HepG2 (cell line): ENCODE results near the gene CALN1. TPM values are rescaled to one million over a fixed set of nuclear protein-coding genes. Genes with fewer than 3 reads are reported as not detected.

Experiments used
- ATAC-seq: fragments of 200-7000 bp; cut with Tn5 transposase; 3 replicates; pipeline ENCODE4 v1.9.1; 2020; ENCODE audit warnings: mild to moderate bottlenecking, moderate library complexity
- BruUV-seq: library from RNA; stranded (reverse); fragments of 400-500 nt; replicated peaks from 2 replicates; lab custom pipeline; 2021; lab: Mats Ljungman, UMichigan
- CTCF ChIA-PET: fragments of 300-600 bp; formaldehyde crosslinking; extraction: SDS; loops from one replicate; lab custom pipeline; 2021; ENCODE audit warnings: low total read pairs, inconsistent platforms, low intra/inter-chr PET ratio; lab: Yijun Ruan, JAX
- POLR2A ChIA-PET: fragments of 350-600 bp; sonication (Branson Sonifier 250); formaldehyde crosslinking; loops from one replicate; lab custom pipeline; 2020; ENCODE audit warnings: antibody characterized with exemption, inconsistent platforms; lab: Yijun Ruan, JAX
- DNase-seq: peaks from one replicate; pipeline ENCODE4 v3.0.0-alpha.2; 2015; ENCODE audit warnings: low spot score
- FAIRE-seq: peaks from 3 replicates; lab custom pipeline; 2011; peaks lifted over from hg19 to GRCh38; lab: Jason Lieb, UNC
- H2AFZ ChIP-seq: one replicate; pipeline ENCODE4 v1.6.1; 2011; ENCODE audit warnings: low read length, inconsistent platforms
- H3K27ac ChIP-seq: fragments of 300-600 bp; 3 replicates; pipeline ENCODE4 v1.8.0; 2011; ENCODE audit warnings: mixed run types, mild to moderate bottlenecking, mixed read lengths, low read length, inconsistent platforms; ENCODE audit not compliant: insufficient read depth; ENCODE audit errors: extremely low read length
- H3K27me3 ChIP-seq, 2 experiments: fragments of 200-600 bp in 1 of 2; 2 replicates in 1 of 2; 3 replicates in 1 of 2; pipeline versions ENCODE4 v1.6.0 to v1.8.0; 2011; ENCODE audit warnings: low read length in 2 of 2, mild to moderate bottlenecking in 2 of 2, moderate library complexity in 2 of 2, inconsistent platforms in 1 of 2; ENCODE audit not compliant: insufficient read depth in 2 of 2, control insufficient read depth in 1 of 2
- H3K36me3 ChIP-seq, 2 experiments: fragments of 200-600 bp in 1 of 2; replicated peaks in 1 of 2; 2 replicates in 1 of 2; 3 replicates in 1 of 2; pipeline versions ENCODE4 v1.5.1 to v1.8.0; 2011; ENCODE audit warnings: low read length in 2 of 2, inconsistent platforms in 1 of 2; ENCODE audit not compliant: insufficient read depth in 2 of 2, control insufficient read depth in 1 of 2
- H3K4me1 ChIP-seq: 2 replicates; pipeline ENCODE4 v1.5.1; 2012; ENCODE audit warnings: low read length, inconsistent platforms; ENCODE audit not compliant: insufficient read depth
- H3K4me2 ChIP-seq: 2 replicates; pipeline ENCODE4 v1.6.0; 2011; ENCODE audit warnings: low read depth, low read length, inconsistent platforms
- H3K4me3 ChIP-seq, 3 experiments: fragments of 200-600 bp in 1 of 3; sonication (generic), shearing (Covaris generic) in 1 of 3; replicated peaks in 1 of 3; 2 replicates each; pipeline ENCODE4 v1.5.1; 2011 to 2016; ENCODE audit warnings: low read length in 3 of 3, inconsistent platforms in 2 of 3, low read depth in 2 of 3, mild to moderate bottlenecking in 2 of 3, control low read depth in 1 of 3, mixed read lengths in 1 of 3; ENCODE audit not compliant: insufficient read depth in 1 of 3
- H3K79me2 ChIP-seq: one replicate; pipeline ENCODE4 v1.6.1; 2011; ENCODE audit warnings: low read length, inconsistent platforms; ENCODE audit not compliant: insufficient read depth
- H3K9ac ChIP-seq: 2 replicates; pipeline ENCODE4 v1.6.0; 2011; ENCODE audit warnings: mild to moderate bottlenecking, low read depth, low read length, inconsistent platforms; ENCODE audit not compliant: insufficient read depth
- H3K9me3 ChIP-seq: 2 replicates; pipeline ENCODE4 v1.5.1; 2012; ENCODE audit warnings: mild to moderate bottlenecking, low read length
- H4K20me1 ChIP-seq: 2 replicates; pipeline ENCODE4 v1.6.0; 2011; ENCODE audit warnings: inconsistent platforms, mild to moderate bottlenecking, low read length, moderate library complexity; ENCODE audit not compliant: insufficient read depth
- ATF2 ChIP-seq: sonication (generic); formaldehyde crosslinking; IDR thresholded peaks from 2 replicates; pipeline ENCODE4 v1.4.0; 2020; ENCODE audit warnings: missing genetic modification reagents
- HOXD1 ChIP-seq: sonication (generic); formaldehyde crosslinking; IDR thresholded peaks from 2 replicates; pipeline ENCODE4 v1.5.0; 2020; ENCODE audit warnings: missing genetic modification reagents
- KDM3A ChIP-seq: IDR thresholded peaks from 2 replicates; pipeline ENCODE4 v1.6.1; 2018; ENCODE audit warnings: low read depth, missing compliant biosample characterization
- STAG1 ChIP-seq: sonication (generic); formaldehyde crosslinking; IDR thresholded peaks from 2 replicates; pipeline ENCODE4 v1.4.0; 2020; ENCODE audit warnings: missing genetic modification reagents
- TFAP4 ChIP-seq: sonication (generic); IDR thresholded peaks from 2 replicates; pipeline ENCODE4 v1.6.1; 2016; ENCODE audit warnings: low read depth, borderline replicate concordance
- ZFP90 ChIP-seq: sonication (generic); formaldehyde crosslinking; IDR thresholded peaks from 2 replicates; pipeline ENCODE4 v1.8.0; 2022; ENCODE audit warnings: missing genetic modification reagents, mild to moderate bottlenecking, inconsistent platforms, borderline replicate concordance
- ZNF263 ChIP-seq: sonication (generic); formaldehyde crosslinking; IDR thresholded peaks from 2 replicates; pipeline ENCODE4 v1.4.0; 2020; ENCODE audit warnings: missing genetic modification reagents
- ZNF639 ChIP-seq: conservative IDR thresholded peaks from 2 replicates; pipeline ENCODE4 v1.6.1; 2018; ENCODE audit warnings: missing genetic modification reagents
- ZNF780A ChIP-seq: sonication (generic); formaldehyde crosslinking; IDR thresholded peaks from 2 replicates; pipeline ENCODE4 v1.8.0; 2022; ENCODE audit warnings: mild to moderate bottlenecking, missing genetic modification reagents, moderate library complexity
- ZNF782 ChIP-seq: sonication (generic); formaldehyde crosslinking; IDR thresholded peaks from 2 replicates; pipeline ENCODE4 v1.4.0; 2020; ENCODE audit warnings: missing genetic modification reagents, mild to moderate bottlenecking, borderline replicate concordance
- ZSCAN20 ChIP-seq: sonication (generic); formaldehyde crosslinking; IDR thresholded peaks from 2 replicates; pipeline ENCODE4 v1.4.0; 2020; ENCODE audit warnings: missing genetic modification reagents, mild to moderate bottlenecking, borderline replicate concordance
- WGBS: methylation state at CpG from one replicate; pipeline ENCODE4 v1.1.6; 2017; ENCODE audit warnings: low lambda C conversion rate; 5-methylcytosine and 5-hydroxymethylcytosine counted together
- in situ Hi-C: cut with HindIII; loops from 2 replicates; pipeline ENCODE4 v1.10.0; 2017; ENCODE audit warnings: low pct_unique_long_range_greater_than_20kb; ENCODE audit not compliant: extremely low pct_ligation_motif_present
- intact Hi-C: fragments of 100-400 bp; cut with micrococcal nuclease; formaldehyde crosslinking; loops from one replicate; pipeline ENCODE4 v1.10.0; 2022; ENCODE audit not compliant: unreplicated experiment
- polyA plus RNA-seq, 8 experiments: library from polyadenylated mRNA; depleted of rRNA in 3 of 8; stranded (reverse) in 7 of 8; unstranded in 1 of 8; fragments of >200 nt; fragmentation: Illumina TruSeq in 4 of 8; extraction: Trizol in 4 of 8; gene quantifications; 2 replicates each; pipeline versions ENCODE4 v1.2.1 to v1.2.3, GENCODE V29; 2011 to 2016; ENCODE audit warnings: low read depth in 4 of 8, missing spikeins in 1 of 8, mixed read lengths in 1 of 8; ENCODE audit not compliant: insufficient read depth in 1 of 8
- total RNA-seq, 5 experiments: library from RNA; depleted of rRNA; stranded (reverse); fragments of >200 nt; fragmentation: Illumina TruSeq; extraction: Trizol; gene quantifications; 2 replicates each; pipeline ENCODE4 v1.2.3, GENCODE V29; 2016; ENCODE audit warnings: low read depth in 1 of 5
- TF ChIP-seq, protein P1 (sequence below): sonication (generic); formaldehyde crosslinking; IDR thresholded peaks from 2 replicates; pipeline ENCODE4 v1.4.0; 2020; ENCODE audit warnings: mild to moderate bottlenecking, missing genetic modification reagents

CALN1 gene
- total and polyA plus RNA-seq, 2 of the 13 experiments (the other 11 are each of a cell fraction or from before 2014, with no cell fraction given), result not detected

- no peak for TF ChIP-seq KDM3A
Observed at GRCh38 chr7:71883415-71883814, 528.7 kb downstream of the CALN1 start (continued).

GRCh38 chr7:71871446-71871845 is 540.7 kb downstream of the CALN1 start:
- POLR2A ChIA-PET, result no interaction called here
- Histone ChIP-seq H3K4me2 (no peak overlapping the region), H3K9me3 (peaks cover 7% of the 10 kb centered on the region; the same call in 1 of the 2 replicates), H2AFZ (no peak overlapping the region), H3K79me2 (no peaks in the 10 kb centered on the region), H3K36me3 (no peaks in the 10 kb centered on the region), H3K4me3 (no peak overlapping the region), H3K27me3 (peaks cover 0 to 3% of the 10 kb centered on the region in 2 experiments; a peak in 1 of 5 replicates), H4K20me1 (no peaks in the 10 kb centered on the region), H3K9ac (no peak overlapping the region), H3K4me1 (no peaks in the 10 kb centered on the region), H3K27ac (no peak overlapping the region)
- no peak for DNase-seq
- no TSS peak for BruUV-seq
- intact Hi-C loops, result no loop called here
- in situ Hi-C loops, result no loop called here
- WGBS, result 53% methylated on average over 3 of the region's 4 CpGs
- no peak for ATAC-seq
- TF ChIP-seq ZNF782 (CRISPR knock-in tag), result no peak
- no peak for TF ChIP-seq HOXD1 (CRISPR knock-in tag)
- TF ChIP-seq STAG1 (CRISPR knock-in tag), result peak; percentile 15; the same call in 1 of the 2 replicates
- no peak for FAIRE-seq
- CTCF ChIA-PET, result no interaction called here

GRCh38 chr7:71870812-71871211 is 541.3 kb downstream of the CALN1 start:
- ChIA-PET CTCF (no interaction called here), POLR2A (no interaction called here)
- in situ Hi-C loops (no loop called here), intact Hi-C loops (no loop called here)
- Histone ChIP-seq H3K4me1 (no peaks in the 10 kb centered on the region), H3K79me2 (no peaks in the 10 kb centered on the region), H3K27ac (no peak overlapping the region), H3K9ac (no peak overlapping the region), H3K36me3 (no peaks in the 10 kb centered on the region), H3K4me2 (no peak overlapping the region), H3K9me3 (0 out of 2 replicates have a peak, but pooled peaks cover under 1% of the 10 kb centered on the region), H3K27me3 (peaks cover 0 to 3% of the 10 kb centered on the region in 2 experiments; a peak in 1 of 5 replicates), H3K4me3 (no peak overlapping the region), H4K20me1 (no peaks in the 10 kb centered on the region), H2AFZ (no peak overlapping the region)
- no peak for DNase-seq
- no peak for ATAC-seq
- FAIRE-seq, result no peak
- WGBS, result 2% methylated on average over 2 of the region's 2 CpGs
- BruUV-seq, result no TSS peak
- TF ChIP-seq ZSCAN20 (CRISPR knock-in tag), result no peak
- no peak for TF ChIP-seq TFAP4
- no peak for TF ChIP-seq ATF2 (CRISPR knock-in tag)
- TF ChIP-seq ZNF639, result no peak
- no peak for TF ChIP-seq ZNF780A (CRISPR knock-in tag)
- no peak for TF ChIP-seq ZNF263
- no peak for TF ChIP-seq ZFP90 (CRISPR knock-in tag)
- TF ChIP-seq, protein P1, sequence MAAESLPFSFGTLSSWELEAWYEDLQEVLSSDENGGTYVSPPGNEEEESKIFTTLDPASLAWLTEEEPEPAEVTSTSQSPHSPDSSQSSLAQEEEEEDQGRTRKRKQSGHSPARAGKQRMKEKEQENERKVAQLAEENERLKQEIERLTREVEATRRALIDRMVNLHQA (CRISPR knock-in tag), result no peak
